Ascending aorta (tissue), 2 donors: ENCODE measurements around the gene ZNF148. TPM values are rescaled to one million over a fixed set of nuclear protein-coding genes. Genes with fewer than 3 reads are reported as not detected.

Experiments
- DNase-seq, 2 donors: peaks; one replicate each; pipeline ENCODE4 v3.0.0-alpha.2; 2019; ENCODE audit warnings: low spot score in 2 of 2
- H3K27ac ChIP-seq, 2 donors: fragments of 200-600 bp; sonication (generic); one replicate each; pipeline ENCODE4 v1.5.1; 2016 to 2017; ENCODE audit warnings: mild to moderate bottlenecking in 1 of 2
- H3K27me3 ChIP-seq: fragments of 200-600 bp; sonication (generic); one replicate; pipeline ENCODE4 v1.5.1; 2017
- H3K36me3 ChIP-seq, 2 donors: fragments of 200-600 bp; sonication (generic); one replicate each; pipeline ENCODE4 v1.5.1; 2016
- H3K4me1 ChIP-seq, 2 donors: fragments of 200-600 bp; sonication (generic); one replicate each; pipeline ENCODE4 v1.5.1; 2016 to 2017; ENCODE audit warnings: mild to moderate bottlenecking in 1 of 2
- H3K4me3 ChIP-seq, 2 donors: fragments of 200-600 bp; sonication (generic); one replicate each; pipeline ENCODE4 v1.5.1; 2016 to 2017; ENCODE audit warnings: mild to moderate bottlenecking in 1 of 2
- H3K9me3 ChIP-seq, 2 donors: fragments of 200-600 bp; sonication (generic); one replicate each; pipeline ENCODE4 v1.5.1; 2016
- intact Hi-C: fragments of 100-400 bp; cut with DNase I; formaldehyde crosslinking; loops from one replicate; pipeline ENCODE4 v1.15.1; 2023
- total RNA-seq: library from RNA; depleted of rRNA; stranded (reverse); fragments of >200 nt; gene quantifications from one replicate; pipeline ENCODE4 v1.1.0, GENCODE V29; 2016
- TF ChIP-seq, protein P1 (sequence below), 3 experiments: fragments of 200-600 bp in 2 of 3; fragments of 450-650 bp in 1 of 3; sonication (generic) in 2 of 3; IDR thresholded peaks; one replicate each; pipeline ENCODE4 v1.5.1; 2016 to 2019; ENCODE audit warnings: antibody characterized with exemption in 3 of 3, mild to moderate bottlenecking in 1 of 3, moderate library complexity in 1 of 3

Gene ZNF148
- total RNA-seq, 1 donor from 2014 or later = 10.0 TPM

DNA sequence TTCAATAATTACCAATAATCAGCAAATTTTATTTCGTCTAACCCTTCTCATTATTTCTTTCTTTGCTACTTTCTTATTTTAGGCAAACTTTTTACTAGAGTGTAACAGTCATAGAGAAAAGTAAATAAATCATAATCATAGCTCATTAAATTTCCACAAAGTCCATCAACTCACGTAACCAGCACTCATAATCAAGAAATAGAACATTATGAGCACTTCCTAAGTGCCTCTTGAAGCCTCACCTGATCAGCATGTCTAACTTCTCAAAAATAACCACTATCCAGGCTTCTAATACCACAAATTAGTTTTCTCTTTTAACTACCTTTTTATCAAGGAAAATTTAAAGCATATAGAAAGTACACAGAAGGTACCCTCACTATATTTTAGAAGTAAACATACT, 124.2 kb downstream of the ZNF148 start:
- Histone ChIP-seq H3K4me3 (no peak overlapping the region), H3K27ac (no peak overlapping the region), H3K9me3 (no peaks in the 10 kb centered on the region), H3K36me3 (no peaks in the 10 kb centered on the region), H3K4me1 (no peaks in the 10 kb centered on the region), H3K27me3 (no peaks in the 10 kb centered on the region)
- DNase-seq = no peak
- TF ChIP-seq, protein P1, sequence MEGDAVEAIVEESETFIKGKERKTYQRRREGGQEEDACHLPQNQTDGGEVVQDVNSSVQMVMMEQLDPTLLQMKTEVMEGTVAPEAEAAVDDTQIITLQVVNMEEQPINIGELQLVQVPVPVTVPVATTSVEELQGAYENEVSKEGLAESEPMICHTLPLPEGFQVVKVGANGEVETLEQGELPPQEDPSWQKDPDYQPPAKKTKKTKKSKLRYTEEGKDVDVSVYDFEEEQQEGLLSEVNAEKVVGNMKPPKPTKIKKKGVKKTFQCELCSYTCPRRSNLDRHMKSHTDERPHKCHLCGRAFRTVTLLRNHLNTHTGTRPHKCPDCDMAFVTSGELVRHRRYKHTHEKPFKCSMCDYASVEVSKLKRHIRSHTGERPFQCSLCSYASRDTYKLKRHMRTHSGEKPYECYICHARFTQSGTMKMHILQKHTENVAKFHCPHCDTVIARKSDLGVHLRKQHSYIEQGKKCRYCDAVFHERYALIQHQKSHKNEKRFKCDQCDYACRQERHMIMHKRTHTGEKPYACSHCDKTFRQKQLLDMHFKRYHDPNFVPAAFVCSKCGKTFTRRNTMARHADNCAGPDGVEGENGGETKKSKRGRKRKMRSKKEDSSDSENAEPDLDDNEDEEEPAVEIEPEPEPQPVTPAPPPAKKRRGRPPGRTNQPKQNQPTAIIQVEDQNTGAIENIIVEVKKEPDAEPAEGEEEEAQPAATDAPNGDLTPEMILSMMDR (IDR thresholded peaks at IDR 0.05) = no peak
- intact Hi-C loops = no loop called here

- Histone ChIP-seq H3K27me3 (no peaks in the 10 kb centered on the region), H3K9me3 (no peaks in the 10 kb centered on the region), H3K4me1 (no peaks in the 10 kb centered on the region), H3K4me3 (no peak overlapping the region), H3K36me3 (no peaks in the 10 kb centered on the region), H3K27ac (no peak overlapping the region)
- DNase-seq = no peak
- intact Hi-C loops = no loop called here
- TF ChIP-seq, protein P1 (IDR thresholded peaks at IDR 0.05) = no peak
These were observed 128.9 kb downstream of the ZNF148 start for GRCh38 chr3:125246237-125246636.

GRCh38 chr3:125245521-125245920, 129.6 kb downstream of the ZNF148 start:
- H3K27ac ChIP-seq = no peak overlapping the region
- H3K4me1 ChIP-seq = no peaks in the 10 kb centered on the region
- H3K9me3 ChIP-seq = no peaks in the 10 kb centered on the region
- H3K4me3 ChIP-seq = no peak overlapping the region
- no peak for DNase-seq
- intact Hi-C loops = no loop called here
- no peaks in the 10 kb centered on the region for H3K36me3 ChIP-seq
- TF ChIP-seq, protein P1 (IDR thresholded peaks at IDR 0.05) = no peak
- no peaks in the 10 kb centered on the region for H3K27me3 ChIP-seq

- no peaks in the 10 kb centered on the region for H3K4me1 ChIP-seq
- H3K27me3 ChIP-seq = no peaks in the 10 kb centered on the region
- no peak overlapping the region for H3K4me3 ChIP-seq
- TF ChIP-seq, protein P1 (IDR thresholded peaks at IDR 0.05) = no peak
- peaks cover 0 to 4% of the 10 kb centered on the region in 2 donors for H3K36me3 ChIP-seq
- DNase-seq = no peak
- no peaks in the 10 kb centered on the region for H3K9me3 ChIP-seq
- intact Hi-C loops = no loop called here
- no peak overlapping the region for H3K27ac ChIP-seq
These were observed 134.6 kb downstream of the ZNF148 start for GRCh38 chr3:125240496-125240895.

DNA sequence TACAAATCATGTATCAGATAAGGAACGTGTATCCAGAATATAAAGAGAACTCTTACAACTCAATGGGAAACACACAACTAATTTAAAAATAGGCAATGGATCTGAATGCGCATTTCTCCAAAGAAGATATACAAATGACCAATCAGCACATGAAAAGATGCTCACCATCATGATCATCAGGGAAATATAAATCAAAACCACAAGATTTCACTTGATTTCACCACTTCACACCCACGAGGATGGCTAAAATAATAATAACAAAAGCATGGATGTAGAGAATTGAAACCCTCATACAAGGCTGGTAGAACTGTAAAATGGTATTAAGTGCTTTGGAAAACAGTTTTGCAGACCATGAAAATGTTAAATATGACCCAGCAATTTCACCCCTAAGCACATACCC, 135.9 kb downstream of the ZNF148 start:
- intact Hi-C loops = no loop called here
- Histone ChIP-seq H3K4me3 (no peak overlapping the region), H3K27ac (no peak overlapping the region), H3K4me1 (no peaks in the 10 kb centered on the region), H3K9me3 (no peaks in the 10 kb centered on the region), H3K36me3 (peaks cover 0 to 4% of the 10 kb centered on the region in 2 donors), H3K27me3 (no peaks in the 10 kb centered on the region)
- DNase-seq = no peak
- TF ChIP-seq, protein P1 (IDR thresholded peaks at IDR 0.05) = no peak

DNA sequence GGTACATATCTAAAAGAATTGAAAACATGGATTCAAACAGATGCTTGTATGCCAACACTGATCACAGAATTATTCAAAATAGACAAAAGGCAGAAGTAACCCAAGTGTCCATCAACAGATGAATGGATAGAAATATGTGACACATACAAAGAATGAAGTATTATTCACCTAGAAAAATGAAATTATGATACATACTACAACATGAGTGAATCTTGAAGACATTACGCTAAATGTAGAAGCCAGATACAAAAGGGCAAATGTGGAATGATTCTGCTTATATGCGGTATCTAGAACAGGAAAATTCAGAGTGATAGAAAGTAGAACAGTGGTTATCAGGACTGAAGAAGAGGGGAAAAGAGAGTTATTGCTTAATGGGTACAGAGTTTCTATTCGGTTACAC, 136.4 kb downstream of the ZNF148 start:
- no peaks in the 10 kb centered on the region for H3K27me3 ChIP-seq
- H3K4me3 ChIP-seq = no peak overlapping the region
- intact Hi-C loops = no loop called here
- TF ChIP-seq, protein P1 (IDR thresholded peaks at IDR 0.05) = no peak
- H3K36me3 ChIP-seq = peaks cover under 1 to 4% of the 10 kb centered on the region in 2 donors
- no peaks in the 10 kb centered on the region for H3K9me3 ChIP-seq
- no peak overlapping the region for H3K27ac ChIP-seq
- no peaks in the 10 kb centered on the region for H3K4me1 ChIP-seq
- DNase-seq = no peak
